D341Med (cell line): ENCODE measurements around the gene KAT6B.
A peak's percentile ranks its signal among the peaks of the same experiment; 100 is the strongest.

ENCODE experiments used
- DNase-seq: peaks from one replicate; pipeline ENCODE4 v3.0.0; 2012; ENCODE audit warnings: low spot score

Gene KAT6B

GRCh38 chr10:74987339-74988053 is 161.1 kb downstream of the KAT6B start:
- no peak for DNase-seq

GRCh38 chr10:74988054-74988775 is 161.8 kb downstream of the KAT6B start:
- DNase-seq: no peak

- DNase-seq: peak; percentile 30
These were observed 162.6 kb downstream of the KAT6B start for GRCh38 chr10:74988832-74989561.

- DNase-seq: peak; percentile 35
These were observed 165.0 kb downstream of the KAT6B start for GRCh38 chr10:74991435-74991834.

GRCh38 chr10:74992068-74992467 is 165.7 kb downstream of the KAT6B start:
- no peak for DNase-seq

- DNase-seq: no peak
These were observed 167.2 kb downstream of the KAT6B start for GRCh38 chr10:74993649-74994048.

- no peak for DNase-seq
These were observed 168.5 kb downstream of the KAT6B start for GRCh38 chr10:74994854-74995253.

GRCh38 chr10:74995806-74996205 is 169.4 kb downstream of the KAT6B start:
- no peak for DNase-seq

GRCh38 chr10:74997163-74997562 is 170.8 kb downstream of the KAT6B start:
- no peak for DNase-seq

- no peak for DNase-seq
These were observed 174.4 kb downstream of the KAT6B start for GRCh38 chr10:75000748-75001321.

GRCh38 chr10:75001715-75002350 is 175.4 kb downstream of the KAT6B start:
- no peak for DNase-seq

GRCh38 chr10:75002351-75002725 is 175.9 kb downstream of the KAT6B start:
- DNase-seq: no peak

- DNase-seq: no peak
These were observed 176.7 kb downstream of the KAT6B start for GRCh38 chr10:75002967-75003594.

GRCh38 chr10:75003891-75004290 is 177.5 kb downstream of the KAT6B start:
- DNase-seq: no peak

- no peak for DNase-seq
These were observed 181.2 kb downstream of the KAT6B start for GRCh38 chr10:75007646-75008045.

- no peak for DNase-seq
These were observed 182.6 kb downstream of the KAT6B start for GRCh38 chr10:75008952-75009351.

GRCh38 chr10:75009426-75009825 is 183.0 kb downstream of the KAT6B start:
- DNase-seq: no peak

GRCh38 chr10:75010373-75010772 is 184.0 kb downstream of the KAT6B start:
- DNase-seq: no peak

- DNase-seq: no peak
These were observed 184.8 kb downstream of the KAT6B start for GRCh38 chr10:75011221-75011620.

- DNase-seq: no peak
These were observed 186.1 kb downstream of the KAT6B start for GRCh38 chr10:75012471-75012870.

GRCh38 chr10:75013007-75013406 is 186.6 kb downstream of the KAT6B start:
- no peak for DNase-seq

GRCh38 chr10:75013522-75013921 is 187.1 kb downstream of the KAT6B start:
- no peak for DNase-seq
